ENCODE results near the gene LARGE1.
A peak's percentile ranks its signal among the peaks of the same experiment; 100 is the strongest.

LARGE1 gene

DNA sequence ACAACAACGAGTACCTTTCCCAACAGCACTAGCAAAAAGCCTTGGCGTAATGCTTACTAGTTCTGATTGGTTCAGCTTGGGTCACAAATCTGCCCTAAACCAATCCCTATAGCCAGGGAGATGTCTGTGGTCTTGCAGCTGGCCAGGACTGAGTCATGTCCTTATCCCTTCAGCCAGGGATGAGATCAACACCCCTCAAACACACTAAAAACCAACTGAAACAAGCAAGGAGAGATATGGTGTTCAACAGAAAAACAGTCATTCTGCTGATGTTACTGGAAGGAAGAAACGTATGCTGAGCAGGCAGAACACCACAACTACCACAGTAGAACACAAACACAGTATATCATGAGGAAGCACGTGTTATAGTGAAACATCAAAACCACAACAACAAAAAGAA is 375.6 kb downstream of the LARGE1 start:
- DNase-seq: no peak

DNA sequence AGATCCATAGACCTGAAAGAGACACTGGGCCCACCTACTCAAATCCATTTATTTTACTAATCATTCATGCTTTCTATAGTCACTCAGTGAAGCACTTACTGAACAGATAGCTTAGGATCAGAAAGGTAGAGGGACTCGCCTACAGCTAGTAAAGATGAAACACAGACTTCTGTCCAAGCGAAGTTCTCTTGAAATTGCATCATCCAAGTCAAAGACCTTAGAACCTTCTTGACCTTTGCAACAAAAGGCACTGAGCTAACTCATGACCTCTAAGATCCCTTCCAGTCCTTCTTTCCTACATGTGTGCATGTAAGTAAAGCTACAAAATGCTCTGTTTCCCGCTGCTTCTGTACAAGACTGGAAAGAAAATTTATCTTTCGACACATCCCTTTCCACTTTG is 377.6 kb downstream of the LARGE1 start:
- DNase-seq: no peak

GRCh38 chr22:33542153-33542552 is 378.1 kb downstream of the LARGE1 start:
- DNase-seq: no peak

GRCh38 chr22:33539902-33540751 is 380.1 kb downstream of the LARGE1 start:
- DNase-seq: no peak

GRCh38 chr22:33539202-33539901 is 380.9 kb downstream of the LARGE1 start:
- no peak for DNase-seq

DNA sequence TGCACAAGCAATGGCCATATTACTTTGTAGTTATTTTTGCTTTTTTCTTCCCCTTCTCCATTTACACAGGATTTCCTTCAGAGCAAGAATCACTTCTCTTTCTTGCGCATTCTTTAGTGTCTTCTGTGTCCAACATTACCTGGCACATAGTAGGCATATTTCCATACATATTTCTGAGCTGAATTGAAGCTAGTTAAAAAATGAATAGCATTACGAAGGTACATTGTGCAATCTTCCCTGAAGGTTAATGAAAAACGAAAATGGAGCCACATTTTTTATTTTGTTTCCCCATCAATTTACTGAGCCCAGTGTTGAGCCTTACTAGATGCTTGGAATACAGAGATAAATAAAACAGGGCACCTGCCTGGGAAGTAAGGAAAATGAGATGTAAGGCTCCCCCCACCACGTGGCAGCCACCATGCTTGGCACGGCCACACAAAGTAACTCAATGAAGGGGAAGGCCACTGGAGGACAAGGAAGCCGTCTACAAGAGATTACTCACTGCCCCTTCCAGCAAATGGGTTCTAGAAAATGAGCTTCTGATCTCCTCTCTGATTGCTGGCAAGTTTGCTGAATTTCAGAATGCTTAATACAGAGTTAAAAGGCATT is 381.9 kb downstream of the LARGE1 start:
- no peak for DNase-seq

DNA sequence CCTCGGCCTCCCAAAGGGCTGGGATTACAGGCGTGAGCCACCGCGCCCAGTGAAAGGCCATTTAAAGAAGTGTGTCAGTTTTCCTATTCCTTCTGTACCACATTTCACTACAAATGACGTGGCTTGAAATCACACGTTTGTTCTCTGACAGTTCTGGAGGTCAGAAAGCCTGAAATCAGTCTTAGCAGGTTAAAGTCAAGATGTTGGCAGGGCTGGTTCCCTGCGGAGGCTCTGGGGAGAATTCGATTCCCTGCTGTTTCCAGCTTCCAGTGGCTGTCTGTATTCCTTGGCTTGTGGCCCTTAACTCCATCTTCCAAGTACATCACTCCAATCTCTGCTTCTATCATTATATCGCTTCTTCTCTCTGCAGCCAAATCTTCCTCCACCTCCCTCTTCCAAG is 383.2 kb downstream of the LARGE1 start:
- no peak for DNase-seq

DNA sequence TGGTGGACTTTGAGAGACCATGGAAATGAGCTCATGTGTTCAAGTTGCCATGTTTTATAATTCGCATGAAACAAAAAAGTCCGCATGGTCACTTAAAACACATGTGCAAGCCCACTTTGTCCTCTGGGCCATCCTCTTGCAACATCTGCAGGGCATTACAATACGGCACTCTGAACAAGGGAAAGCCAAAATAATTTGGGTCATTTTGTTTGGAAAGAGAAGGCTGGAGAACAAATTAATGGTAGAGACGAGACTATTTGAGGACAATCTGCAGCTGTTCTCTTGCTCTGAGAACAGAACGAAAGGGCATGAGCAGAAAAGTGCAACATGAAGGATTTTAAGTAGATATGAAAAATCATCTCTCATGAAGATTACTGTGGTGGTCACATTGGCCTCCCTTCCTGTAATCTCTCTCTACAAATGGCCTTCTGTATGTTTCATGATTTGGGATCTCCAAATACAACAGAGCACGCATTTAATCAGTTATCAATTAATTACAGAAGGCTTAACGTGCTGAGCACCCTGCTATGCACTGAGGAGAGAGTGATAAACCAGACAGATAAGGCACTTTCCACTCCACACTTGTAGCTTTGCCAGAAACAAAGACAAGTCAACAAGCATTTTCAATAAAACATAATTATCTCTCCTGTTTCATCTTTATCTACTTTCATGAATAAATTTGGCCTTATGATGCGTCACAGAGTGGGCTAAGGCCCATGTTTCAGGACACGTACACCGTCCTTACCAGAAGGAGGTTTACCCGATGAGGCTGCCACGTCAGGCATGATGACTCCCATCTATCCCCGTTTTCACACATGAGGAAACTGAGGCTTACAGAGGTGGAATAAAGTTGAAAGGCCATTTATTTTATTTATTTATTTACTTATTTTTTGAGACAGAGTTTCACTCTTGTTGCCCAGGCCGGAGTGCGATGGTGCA is 384.1 kb downstream of the LARGE1 start:
- DNase-seq: no peak

DNA sequence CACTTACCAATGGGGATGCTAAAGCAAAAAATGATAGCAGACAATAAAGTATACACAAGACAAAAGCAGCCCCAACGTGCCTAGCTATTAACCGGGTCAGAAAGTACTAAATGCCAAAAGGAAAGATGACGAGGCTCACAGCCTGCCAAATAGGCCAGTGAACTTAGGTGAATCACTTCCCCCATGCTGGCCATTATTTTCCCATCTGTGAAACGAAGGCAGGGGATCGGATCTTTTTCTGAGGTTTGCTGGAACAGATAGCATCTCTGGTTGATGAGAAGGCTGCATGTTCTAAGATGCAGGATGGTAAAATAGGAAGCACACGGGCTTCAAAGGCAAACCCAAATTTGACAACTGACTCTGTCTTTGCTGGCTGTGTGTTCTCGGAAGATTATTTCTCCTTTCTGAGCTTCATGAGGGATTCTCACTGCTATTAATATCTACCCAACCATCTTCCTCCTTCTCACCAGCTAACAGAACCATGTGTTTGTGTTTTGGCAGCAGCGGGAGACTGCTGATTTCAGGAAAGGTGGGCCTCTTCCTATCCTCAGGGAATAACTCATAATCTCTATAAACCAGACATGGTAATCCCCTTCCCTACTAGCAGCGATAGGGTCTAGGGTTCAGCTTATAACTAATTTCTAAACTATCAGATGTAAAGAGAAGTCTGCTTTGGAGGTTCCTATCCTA is 390.7 kb downstream of the LARGE1 start:
- no peak for DNase-seq

DNA sequence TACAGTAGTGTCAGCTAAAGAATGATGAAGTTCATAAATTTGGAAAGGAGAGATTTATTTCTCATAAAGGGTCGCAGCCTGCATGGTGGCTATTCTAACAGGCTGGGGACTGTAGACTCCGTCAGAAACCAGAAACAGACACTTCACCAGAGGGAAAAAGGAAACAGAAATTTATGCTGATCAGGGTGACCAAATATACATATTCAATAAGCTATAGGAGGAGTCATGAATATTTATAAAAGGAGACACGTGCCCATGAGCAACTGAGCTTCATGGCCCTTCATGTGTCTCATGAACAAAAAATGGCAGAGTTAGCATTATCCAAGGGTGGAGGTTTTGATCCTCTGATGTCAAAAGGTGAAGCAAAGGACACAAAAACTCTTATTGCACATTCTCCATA is 392.1 kb downstream of the LARGE1 start:
- DNase-seq: no peak

DNA sequence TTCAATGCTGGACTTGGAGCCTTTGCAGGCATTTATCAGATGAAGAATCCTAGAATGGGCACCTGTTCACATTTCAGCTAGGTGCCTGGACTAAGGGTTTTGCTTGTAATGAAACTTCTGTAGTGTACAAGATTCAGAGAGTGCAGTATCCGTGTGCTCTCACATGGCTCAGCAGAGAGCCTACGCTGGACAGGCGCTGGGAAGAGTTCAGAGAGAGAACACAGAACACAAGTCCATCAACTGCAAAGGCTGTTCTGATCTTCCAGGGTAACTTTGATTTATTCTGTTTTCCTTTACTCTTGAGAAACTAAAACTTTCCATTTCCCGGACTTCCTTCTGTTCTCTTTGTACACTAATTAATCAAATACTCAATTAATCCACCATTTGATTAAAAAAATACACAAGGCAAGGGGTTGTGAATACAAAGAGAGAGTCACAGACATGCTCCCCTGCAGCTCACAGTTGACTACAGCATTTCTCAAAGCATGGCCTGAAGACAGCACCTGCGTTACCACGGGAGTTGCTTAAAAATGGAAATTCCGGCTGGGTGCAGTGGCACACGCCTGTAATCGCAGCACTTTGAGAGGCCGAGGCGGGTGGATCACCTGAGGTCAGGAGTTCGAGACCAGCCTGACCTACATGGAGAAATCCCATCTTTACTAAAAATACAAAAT is 393.7 kb downstream of the LARGE1 start:
- DNase-seq: no peak

DNA sequence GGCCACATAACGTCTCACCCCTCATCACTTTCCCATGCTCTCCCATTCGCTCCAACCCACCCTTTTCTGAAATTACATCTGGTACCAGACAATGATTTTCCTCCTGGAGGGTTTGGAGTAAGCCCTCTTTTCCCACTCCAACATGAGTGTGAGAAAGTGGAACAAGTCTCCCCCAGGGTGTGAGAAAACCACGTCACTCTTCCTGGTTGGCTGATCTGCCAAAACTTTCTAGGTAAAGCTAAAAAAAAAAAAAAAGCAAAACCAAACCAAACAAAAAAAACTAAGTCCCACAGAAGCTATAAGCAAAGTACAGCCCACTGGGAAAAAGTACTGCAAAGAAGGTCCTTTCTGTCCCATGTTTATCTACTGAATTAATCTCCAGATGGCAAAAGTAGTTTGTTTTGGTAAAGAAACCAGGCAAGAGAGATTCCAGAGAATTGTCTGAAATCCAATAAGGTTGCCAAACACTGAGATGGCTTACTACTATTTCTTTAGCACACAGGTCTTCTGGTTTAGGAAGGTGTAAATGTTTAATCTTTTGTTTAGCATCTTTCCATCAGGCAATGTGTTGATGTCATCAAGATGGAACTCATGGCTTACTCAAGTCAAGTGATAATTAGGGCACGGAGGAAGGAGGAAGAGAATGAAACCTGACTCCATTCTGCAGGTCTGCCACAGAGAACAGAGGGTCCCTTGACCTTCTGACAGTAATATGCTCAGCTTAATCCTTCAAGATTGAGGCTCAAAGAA is 395.6 kb downstream of the LARGE1 start:
- DNase-seq: no peak

DNA sequence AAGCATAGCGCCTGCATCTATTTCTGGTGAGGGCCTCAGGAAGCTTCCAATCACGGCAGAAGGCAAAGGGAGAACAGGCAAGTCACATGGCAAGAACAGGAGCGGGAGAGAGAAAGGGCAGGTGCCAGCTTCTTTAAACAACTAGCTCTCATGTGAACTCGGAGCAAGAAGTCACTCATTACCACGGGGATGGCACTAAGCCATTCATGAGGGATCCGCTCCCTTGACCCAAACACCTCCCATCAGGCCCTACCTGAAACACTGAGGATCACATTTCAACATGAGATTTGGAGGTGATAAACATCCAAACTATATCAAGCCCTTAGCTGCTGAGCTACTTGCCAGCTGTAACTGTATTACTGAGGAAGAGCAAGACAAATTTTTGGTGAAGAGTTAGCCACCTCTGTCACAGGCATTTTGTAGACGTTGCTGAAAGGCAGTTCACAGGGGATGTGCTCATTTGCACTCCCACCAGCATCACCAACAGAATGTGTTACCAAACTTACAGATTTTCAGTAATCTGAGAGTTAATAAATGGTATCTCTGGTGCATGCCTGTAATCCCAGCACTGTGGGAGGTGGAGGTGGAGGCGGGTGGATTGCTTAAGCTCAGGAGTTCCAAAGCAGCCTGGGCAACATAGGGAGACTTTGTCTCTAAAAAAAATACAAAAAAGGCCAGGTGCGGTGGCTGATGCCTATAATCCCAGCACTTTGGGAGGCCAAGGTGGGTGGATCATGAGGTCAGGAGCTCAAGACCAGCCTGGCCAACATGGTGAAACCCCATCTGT is 398.2 kb downstream of the LARGE1 start:
- no peak for DNase-seq

- DNase-seq: no peak
Measured at GRCh38 chr22:33520904-33521780, 399.1 kb downstream of the LARGE1 start.

GRCh38 chr22:33519974-33520903 is 400.0 kb downstream of the LARGE1 start:
- DNase-seq: no peak

DNA sequence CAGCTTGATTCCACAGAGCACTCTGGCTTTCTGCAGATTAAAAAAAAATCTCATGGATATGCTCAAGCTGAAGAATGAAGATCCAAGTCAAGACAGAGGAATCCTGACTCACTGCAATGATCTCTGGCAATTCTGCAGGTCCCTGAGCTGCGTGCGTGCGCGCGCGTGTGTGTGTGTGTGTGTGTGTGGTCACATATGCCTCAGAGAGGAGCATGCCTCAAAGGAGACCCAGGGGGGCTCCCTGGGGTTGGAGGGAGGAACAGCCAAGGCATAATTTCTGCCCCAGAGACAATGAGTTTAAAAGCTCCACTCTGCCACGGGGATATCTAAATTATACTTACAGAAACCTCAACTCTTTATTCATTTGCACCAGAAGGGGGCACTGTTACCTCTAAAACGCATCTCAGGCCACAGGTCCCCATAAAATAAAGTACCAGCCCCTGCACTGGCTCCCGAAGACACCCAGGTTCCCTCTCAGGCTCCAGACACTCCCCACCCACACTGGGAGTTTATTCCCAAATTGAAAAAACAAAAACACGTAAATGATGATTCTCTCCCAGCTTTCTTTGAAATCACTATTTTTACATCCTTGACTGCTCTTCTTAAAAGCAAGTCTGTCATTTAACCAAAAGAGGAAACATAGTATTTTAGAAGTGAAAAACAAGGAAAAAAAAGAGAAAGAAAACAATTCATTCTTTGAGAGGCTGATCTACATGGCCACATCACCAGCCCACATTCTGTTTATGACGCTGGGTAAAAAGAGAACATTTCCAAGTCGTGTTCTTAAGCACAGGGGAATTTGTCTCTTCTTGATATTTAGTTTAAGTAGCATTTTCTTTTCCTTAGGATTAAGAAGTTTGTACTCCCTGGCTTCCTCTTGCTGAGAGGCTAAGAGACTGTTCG is 401.0 kb downstream of the LARGE1 start:
- DNase-seq: peak; percentile 52

DNA sequence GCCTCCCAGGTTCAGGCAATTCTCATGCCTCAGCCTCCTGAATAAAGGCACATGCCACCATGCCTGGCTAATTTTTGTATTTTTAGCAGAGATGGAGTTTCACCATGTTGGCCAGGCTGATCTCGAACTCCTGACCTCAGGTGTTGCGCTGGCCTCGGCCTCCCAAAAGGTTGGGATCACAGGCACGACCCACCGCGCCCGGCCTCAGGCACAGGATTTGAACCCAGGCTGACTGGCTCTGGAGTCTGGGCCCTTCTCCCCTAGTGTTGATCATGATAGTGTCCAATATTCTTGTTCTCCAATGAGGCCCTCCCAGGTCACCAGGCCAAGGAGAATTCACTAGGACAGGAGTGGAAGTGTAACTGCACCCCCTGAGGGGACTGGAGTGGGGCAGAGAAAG is 401.9 kb downstream of the LARGE1 start:
- DNase-seq: no peak
